ENCODE measurements around the gene TPSD1.
"Not testable (repeated sequence)": the region's sequence is repeated elsewhere in the genome, so short reads cannot be mapped to it uniquely, and the experiment has no call there.

TPSD1 gene

GRCh38 chr16:1239575-1239974, 16.3 kb upstream of the TPSD1 start:
- in situ Hi-C loops (cut with HindIII; ENCODE audit: low sequenced_read_pairs): not testable (repeated sequence)

GRCh38 chr16:1240436-1240835, 15.4 kb upstream of the TPSD1 start, which contains the start of gene TPSAB1:
TPSAB1 (plus strand) TSS chr16:1240705; CDS start chr16:1240939, 234 bp downstream.
- in situ Hi-C loops (cut with HindIII; ENCODE audit: low sequenced_read_pairs): not testable (repeated sequence)

- in situ Hi-C loops (cut with HindIII; ENCODE audit: low sequenced_read_pairs): not testable (repeated sequence)
These were observed 14.8 kb upstream of the TPSD1 start for GRCh38 chr16:1241081-1241480.

- in situ Hi-C loops (cut with HindIII; ENCODE audit: low sequenced_read_pairs): not testable (repeated sequence)
These were observed 12.5 kb upstream of the TPSD1 start for GRCh38 chr16:1243363-1243762.

GRCh38 chr16:1243907-1244850, 11.7 kb upstream of the TPSD1 start:
- in situ Hi-C loops (cut with HindIII; ENCODE audit: low sequenced_read_pairs): not testable (repeated sequence)

- in situ Hi-C loops (cut with HindIII; ENCODE audit: low sequenced_read_pairs): no loop called here
These were observed 11.0 kb upstream of the TPSD1 start for GRCh38 chr16:1244881-1245280.

- in situ Hi-C loops (cut with HindIII; ENCODE audit: low sequenced_read_pairs): no loop called here
These were observed 10.3 kb upstream of the TPSD1 start for GRCh38 chr16:1245452-1246020.

- in situ Hi-C loops (cut with HindIII; ENCODE audit: low sequenced_read_pairs): not testable (repeated sequence)
These were observed 7.8 kb upstream of the TPSD1 start for GRCh38 chr16:1247903-1248537.

- in situ Hi-C loops (cut with HindIII; ENCODE audit: low sequenced_read_pairs): not testable (repeated sequence)
These were observed 6.7 kb upstream of the TPSD1 start for GRCh38 chr16:1249031-1249755.

GRCh38 chr16:1253701-1254364, 2.0 kb upstream of the TPSD1 start:
- in situ Hi-C loops (cut with HindIII; ENCODE audit: low sequenced_read_pairs): not testable (repeated sequence)

- in situ Hi-C loops (cut with HindIII; ENCODE audit: low sequenced_read_pairs): not testable (repeated sequence)
These were observed 1.0 kb upstream of the TPSD1 start for GRCh38 chr16:1254821-1255220.

GRCh38 chr16:1256296-1256873, 516 bp downstream of the TPSD1 start:
- in situ Hi-C loops (cut with HindIII; ENCODE audit: low sequenced_read_pairs): not testable (repeated sequence)

- in situ Hi-C loops (cut with HindIII; ENCODE audit: low sequenced_read_pairs): no loop called here
These were observed 1.0 kb downstream of the TPSD1 start for GRCh38 chr16:1256874-1257322.

GRCh38 chr16:1257561-1258224, 1.8 kb downstream of the TPSD1 start:
- in situ Hi-C loops (cut with HindIII; ENCODE audit: low sequenced_read_pairs): no loop called here

- in situ Hi-C loops (cut with HindIII; ENCODE audit: low sequenced_read_pairs): no loop called here
These were observed 2.3 kb downstream of the TPSD1 start for GRCh38 chr16:1258225-1258600.

- in situ Hi-C loops (cut with HindIII; ENCODE audit: low sequenced_read_pairs): no loop called here
These were observed 3.3 kb downstream of the TPSD1 start for GRCh38 chr16:1258906-1259759.

GRCh38 chr16:1259760-1260068, 3.8 kb downstream of the TPSD1 start:
- in situ Hi-C loops (cut with HindIII; ENCODE audit: low sequenced_read_pairs): no loop called here

GRCh38 chr16:1260101-1260680, 4.3 kb downstream of the TPSD1 start:
- in situ Hi-C loops (cut with HindIII; ENCODE audit: low sequenced_read_pairs): no loop called here

Measured in endothelial cell of hepatic sinusoid (primary cell).